NCI-H1105 treated with DMSO at 0.1 percent for 48 hours (cell line): ENCODE data around the gene RGS13.

Experiments used
- DNase-seq: peaks from one replicate; lab custom pipeline; 2025; lab: John Stamatoyannopoulos, UW

Gene RGS13

DNA sequence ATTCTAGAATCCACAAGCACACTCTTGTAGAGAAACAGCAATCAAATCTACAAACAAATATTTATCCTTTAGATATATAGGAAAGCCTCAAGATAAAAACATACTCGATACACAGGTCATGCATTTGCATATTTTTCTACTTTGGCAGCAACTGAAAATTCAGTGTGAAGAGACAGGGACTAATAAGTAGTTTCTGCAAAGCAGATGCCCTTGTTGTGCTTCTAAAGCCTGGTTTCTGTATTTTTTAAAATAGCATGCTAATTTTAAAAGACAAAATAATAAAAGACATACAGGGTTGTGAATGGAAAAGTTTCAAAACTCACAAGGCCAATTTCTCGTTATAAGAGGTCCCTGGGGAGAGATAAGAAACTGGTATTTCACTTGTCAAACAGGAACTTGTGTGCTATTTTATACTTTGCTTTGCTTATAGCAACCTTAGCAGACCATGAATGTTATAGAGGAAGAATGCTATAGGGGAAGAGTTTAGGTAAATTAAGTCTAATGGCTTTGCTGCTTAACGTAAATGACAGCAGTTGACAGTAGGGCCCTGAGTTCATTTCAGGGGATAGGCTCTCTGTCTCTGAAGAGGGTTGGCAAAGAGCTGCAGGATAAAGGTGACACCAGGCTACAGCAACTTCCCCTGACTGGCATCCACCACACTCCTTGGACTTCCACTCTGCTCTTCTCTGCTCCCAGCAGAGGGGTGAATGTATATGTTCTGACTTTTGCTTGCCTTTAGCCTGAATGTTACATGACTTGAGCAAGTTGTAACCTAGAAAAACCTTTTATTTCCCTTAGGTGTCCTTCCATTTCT is 9.4 kb upstream of the RGS13 start:
- no peak for DNase-seq

DNA sequence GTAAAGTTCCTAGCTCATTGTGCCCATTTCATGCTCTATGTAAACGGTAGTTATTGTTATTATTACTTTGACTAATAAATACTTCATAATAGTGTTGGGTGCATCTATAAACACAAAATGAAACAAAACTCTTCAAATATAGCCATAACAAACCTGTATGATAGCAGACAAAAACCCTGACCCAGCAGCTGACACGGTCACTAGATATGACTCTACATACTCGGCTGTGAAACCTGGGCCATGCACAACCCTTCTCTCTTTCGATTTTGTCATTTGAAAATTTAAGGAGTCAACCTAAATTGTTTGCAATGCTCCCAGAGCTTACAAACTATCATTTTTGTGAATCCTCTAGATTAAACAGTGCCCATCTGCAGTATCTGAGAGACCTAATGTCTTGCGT is 8.0 kb upstream of the RGS13 start:
- DNase-seq: no peak

DNA sequence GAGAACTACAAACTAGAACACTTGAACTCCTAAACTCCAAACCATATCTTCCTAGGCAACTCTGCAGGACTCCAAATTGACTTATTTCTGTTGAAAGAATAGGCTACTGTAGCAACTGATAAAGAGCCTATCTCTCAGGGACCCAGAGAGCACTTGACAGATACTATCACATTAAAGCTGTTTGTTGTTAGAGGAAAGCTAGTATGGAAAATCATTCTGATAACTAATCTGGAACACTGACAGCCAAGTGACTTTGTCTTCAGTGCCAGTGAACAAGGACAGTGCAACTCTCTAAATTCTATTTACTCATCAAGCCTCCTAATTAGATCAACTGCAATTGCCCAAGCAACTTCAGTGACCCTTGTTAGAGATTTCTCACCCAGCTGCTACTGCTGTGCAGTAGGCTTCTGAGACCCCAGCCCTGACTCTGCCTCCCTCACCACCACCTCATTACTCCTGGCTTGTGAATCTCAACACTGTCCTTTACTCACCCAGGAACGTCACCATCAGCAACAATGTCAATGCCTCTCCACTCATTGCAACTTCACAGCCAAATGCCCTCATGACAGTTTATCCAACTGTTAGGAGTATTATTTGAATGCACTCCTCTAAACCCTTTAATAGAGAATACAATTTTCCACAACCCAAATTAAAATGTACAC is 7.4 kb upstream of the RGS13 start:
- DNase-seq: no peak

DNA sequence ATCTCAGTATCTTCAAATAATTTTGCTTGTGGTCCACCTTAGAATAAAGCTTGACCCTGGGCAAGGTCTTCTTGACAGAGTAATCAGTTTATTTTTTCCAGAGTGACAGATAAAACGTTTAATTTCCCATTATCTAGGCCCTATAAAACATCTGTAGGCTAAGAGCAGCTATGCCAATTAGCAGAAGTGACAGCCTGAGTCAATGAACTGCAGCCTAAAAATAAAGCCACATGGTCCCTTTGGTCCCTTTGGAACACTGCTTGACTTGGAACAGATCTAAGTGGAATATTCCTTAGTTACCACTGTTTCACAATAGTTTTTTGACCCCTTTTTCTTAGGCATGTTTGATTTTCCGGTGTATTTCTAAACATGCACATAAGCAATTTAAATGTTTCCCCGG is 6.3 kb upstream of the RGS13 start:
- DNase-seq: no peak

DNA sequence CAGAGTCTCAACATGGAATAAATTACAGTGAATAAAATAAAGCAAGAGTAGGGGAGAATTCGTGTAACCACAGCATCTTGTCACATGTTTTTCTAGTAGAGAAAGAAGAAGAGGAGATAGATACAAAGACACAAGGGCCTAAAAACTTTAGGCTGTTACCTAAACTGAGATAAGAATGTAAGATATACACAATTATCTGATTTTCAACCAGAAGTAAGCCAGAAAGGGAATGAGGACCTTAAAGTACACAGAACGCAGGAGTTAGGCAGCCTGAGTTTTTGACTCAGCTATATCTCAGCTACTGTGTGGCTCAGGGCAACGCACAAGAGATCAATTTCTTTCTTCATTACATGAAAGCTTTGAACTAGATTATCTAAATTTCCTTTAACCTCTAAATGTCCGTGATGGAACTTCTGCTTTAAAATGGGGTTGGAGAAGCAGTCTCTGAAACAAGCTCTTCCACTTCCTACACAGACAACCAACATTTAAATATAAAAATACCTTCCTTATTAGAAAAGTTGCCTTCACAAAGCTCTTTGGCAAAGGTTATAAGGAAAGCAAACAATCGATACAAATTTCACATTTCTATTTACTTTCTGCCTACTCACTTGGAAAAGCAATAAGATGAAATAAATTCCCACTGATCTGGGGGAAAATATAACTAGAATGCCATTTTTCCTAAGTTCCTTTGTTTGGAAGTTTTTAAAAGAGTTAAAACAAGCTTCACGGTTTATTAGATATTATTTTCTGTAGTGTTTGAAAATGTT is 5.2 kb upstream of the RGS13 start:
- DNase-seq: no peak

DNA sequence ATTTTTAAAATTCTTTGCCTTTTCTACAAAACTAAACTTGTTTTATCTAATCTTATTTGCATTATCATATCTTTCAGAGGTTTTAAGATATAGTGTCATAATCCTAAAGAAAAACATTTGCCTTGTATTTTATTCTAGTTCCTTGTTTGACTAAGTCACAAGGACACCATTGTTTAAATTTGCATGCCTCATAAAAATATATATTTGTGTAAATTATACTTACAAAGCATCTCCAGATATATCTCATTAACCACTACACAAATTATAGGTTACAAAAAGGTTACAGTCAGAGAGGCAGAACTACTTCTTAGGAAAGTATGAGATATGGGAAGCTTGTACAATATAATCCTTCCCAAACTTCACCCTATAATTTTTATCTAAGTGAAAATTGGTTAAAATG is 4.2 kb upstream of the RGS13 start:
- no peak for DNase-seq

DNA sequence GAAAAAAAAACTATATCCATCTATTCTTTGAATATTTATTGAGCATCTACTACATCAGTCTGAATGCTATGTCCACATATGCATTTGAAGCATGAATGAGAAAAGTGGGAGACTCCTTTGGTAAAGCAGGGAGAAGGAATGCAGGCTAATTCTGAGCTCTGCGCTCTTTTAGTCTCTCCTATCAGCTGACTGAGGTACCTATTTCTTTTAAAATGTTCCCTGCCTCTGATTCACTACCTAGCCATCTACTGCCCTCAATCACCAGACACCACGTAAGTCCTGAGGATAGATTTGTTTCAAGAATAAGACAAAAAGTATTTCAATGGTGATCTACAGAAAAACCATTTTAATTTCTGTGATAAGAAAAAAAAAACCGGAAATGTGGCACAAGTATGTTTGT is 3.8 kb upstream of the RGS13 start:
- no peak for DNase-seq

DNA sequence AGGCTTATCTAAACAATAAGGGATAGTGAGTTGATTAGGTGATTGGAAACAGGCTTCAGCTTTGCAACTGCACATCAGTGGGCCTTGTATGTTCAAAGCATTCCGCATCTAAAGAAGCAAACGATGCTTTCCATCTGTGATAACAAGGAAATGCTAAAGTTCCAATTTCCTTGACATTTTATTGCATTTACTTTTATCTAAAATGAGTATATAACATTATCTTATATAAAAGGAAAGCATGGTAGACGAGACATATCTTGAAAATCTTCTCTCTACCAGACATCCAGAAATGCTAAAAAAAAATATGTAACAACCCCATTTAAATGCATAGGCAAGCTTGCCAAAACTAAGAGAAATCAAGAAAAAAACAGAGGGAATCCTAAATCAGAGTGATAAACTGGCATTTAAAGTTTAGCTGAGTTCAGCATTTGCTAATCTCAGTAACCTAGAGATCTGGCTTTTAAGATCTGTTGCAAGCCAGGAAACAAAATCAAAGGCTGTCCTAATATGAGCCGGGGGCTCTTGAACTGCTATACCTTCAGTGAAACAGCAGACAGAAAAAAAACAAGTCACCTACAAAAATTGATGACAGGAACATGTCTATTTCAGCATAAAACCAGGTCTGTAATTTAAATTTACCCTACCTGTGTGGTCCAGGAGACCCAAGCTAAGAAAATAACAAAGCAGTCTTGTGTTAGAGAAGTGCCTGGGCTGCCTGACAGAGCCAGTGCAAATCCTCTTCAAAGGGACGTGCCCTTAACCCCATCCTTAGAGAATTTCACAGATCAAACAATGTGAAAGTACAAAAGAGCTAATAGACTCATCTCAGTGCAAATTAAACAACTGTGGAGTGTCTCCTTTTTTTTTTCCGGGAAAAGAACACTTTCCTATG is 3.1 kb upstream of the RGS13 start:
- no peak for DNase-seq

DNA sequence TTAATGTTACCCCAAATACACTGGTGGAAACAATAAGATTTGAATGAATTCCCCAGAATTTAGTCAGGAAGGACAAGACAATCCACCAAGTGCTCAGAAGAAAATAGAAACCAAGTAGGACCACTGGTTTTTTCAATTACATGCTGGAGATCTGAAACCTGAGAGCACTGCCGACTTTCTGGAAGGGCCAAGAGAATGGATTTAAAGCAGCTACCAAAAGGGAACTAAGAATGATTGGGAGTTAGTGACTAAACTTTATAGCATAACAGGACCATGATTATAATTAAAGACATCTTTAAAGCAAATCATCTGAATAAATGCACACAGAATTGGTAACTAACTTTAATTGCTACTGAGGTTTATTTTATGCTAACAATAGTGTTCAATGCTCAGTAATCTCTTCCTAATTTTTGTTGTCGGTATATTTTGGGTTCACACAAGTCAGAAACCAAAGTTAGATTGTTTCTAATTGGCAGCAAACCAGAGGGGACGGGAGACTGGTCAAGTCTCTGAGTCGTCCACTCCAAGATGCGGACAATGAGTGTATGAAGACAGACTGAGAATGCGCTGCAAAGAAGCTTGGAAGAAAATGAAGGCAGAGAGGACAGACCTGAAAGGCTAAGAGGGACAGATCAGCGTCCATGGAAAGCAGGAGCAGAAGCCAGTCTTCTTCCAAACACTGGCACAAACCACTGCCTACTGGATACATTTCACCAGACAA is 2.3 kb upstream of the RGS13 start:
- DNase-seq: no peak

DNA sequence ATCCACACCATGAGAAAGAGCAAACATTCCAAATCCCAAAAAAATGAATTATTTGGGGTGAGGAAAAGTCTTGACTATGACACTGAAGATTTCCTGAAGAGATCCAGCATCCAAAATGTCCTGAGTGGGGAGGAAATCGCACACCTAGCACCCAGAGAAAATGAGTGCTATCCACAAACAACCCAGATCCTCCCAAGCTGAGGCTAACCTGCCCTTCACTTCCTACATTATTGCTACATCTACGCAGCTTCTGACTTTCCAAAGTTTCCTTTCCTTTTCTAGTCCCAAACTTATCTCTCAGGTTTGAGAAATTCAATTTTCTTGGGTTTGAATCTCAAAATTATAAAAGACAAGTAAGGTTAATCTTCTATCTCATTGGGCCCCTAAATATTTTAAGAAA is 906 bp upstream of the RGS13 start:
- DNase-seq: no peak

DNA sequence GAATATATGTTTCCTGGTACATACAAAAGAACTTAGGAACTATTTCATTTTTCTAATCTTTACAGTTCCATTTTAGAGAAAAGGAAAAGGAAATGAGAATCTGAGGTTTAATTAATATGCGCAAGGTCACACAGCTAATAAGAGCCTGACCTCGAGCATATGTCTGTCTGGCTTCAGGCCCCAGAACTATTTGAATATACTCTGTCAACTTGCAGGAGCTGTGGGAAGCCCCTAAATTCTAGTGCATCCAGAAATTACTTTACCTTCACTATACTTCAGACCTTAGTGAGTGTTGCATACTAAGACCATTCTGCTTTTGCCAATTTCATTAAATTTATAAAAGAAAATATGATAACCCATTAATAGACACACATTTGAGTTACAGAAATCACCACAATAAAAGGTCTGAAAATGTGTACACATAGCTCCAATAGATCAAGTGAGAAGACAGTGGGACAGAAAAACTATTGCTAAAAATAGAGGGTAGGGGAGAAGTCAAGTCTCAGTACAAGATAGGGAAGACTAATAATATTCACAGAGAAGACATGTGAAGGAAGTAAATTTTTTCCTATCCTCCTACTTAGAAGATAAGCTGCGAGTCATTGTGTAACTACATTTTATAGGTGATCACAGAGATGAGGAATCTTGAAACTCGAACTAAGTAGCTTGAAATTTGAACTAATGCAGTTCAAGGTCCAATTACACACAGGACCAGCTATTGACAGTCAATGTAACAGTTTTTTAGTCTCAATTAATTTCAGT is 3.8 kb downstream of the RGS13 start:
- no peak for DNase-seq

DNA sequence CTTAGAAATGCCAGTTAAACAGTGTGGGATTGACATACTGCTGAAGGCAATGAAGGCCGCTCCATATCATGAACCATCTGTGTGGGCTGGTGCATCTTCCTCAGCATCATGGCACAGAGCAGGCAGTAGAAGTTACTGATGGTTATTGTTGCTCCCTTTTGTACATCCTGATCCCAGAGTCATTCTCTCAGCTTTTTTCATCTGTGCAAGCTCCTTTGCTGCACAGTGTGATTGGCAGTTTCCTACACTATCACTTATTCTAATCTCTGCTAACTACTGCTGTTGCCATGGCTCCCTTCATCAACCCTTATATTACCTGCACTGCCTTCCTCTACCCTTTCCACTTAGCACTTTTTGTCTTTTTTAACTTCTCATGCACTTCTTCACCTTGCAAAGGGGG is 16.2 kb downstream of the RGS13 start:
- DNase-seq: no peak

DNA sequence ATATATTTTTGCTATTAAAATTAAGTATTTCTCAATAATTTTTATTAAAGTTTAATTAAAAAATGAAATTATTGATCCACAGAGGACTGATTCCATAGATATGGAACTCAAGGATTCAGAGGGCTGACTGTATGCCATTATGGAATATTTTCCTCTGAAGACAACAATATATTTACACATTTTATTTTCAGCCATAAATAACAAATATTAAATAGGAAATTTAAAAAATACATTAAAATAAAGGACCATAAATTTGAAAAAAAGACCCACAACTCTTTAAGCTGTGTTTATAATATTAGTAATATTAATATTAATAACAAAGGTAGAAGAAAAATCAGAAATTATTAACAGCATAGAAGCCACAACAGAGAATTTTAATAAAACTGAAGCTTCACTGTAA is 18.2 kb downstream of the RGS13 start:
- no peak for DNase-seq

DNA sequence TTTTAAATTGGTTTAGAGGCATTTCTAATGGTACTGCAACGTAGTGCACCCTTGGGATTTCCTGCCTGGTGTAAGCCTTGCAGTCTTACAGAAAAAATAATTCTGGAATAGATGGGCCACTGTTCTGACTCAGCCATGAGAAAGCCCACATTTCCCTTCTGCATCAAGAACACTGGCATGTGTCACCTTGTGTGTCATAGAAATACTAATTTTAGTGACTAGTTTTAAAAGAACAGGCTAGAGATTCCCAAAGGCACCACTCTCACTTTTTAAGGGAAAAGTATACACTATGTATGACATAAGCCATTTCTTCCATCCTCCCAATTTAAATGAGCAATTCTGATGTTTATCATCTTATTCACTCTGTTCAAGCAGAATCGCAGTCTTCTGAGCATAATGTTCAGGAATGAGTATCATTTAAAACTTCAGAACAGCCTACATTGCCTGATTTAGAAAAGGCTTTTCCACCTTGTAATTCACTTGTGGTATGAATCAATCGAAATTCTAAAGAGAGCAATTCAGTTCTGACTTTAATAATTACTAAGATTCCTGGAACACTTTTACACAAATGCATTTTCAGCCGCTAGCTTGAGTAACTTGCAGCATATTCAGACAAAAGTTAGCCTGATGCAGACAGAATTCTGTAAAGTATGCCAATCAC is 18.8 kb downstream of the RGS13 start:
- no peak for DNase-seq

DNA sequence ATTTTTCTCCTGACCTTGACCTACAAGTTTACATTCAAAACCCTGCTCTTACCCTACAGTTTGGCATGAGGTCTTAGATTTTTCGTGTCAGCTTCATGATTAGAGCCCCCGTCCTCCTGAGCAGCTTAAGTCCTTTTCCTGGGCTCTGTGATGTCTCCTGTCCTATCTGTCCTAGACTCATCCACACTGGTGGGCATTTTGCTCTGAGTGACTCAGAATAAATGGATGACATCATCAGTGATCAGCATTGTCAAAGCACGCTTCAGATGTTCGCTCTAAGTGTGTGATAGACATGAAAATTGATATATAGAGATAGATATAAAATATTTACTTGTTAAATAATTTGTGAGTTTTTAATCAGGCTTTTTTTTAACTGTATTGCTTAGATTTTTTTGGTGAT is 21.8 kb downstream of the RGS13 start:
- no peak for DNase-seq

DNA sequence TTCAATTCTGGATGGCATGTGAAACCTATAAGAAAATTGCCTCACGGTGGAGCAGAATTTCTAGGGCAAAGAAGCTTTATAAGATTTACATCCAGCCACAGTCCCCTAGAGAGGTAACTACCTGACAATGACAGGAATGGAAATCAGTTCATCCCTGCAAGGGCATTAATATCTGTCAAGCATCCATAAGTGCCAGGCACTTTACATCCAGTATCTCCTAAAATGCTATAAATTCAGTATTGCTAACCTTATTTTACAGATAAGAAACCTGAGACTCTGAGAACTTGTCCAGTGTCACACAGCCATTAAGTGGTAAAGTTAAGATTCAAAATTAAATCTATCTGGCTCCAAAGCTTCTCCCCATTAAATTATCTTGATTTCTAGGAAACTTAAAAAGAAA is 22.3 kb downstream of the RGS13 start:
- DNase-seq: no peak

DNA sequence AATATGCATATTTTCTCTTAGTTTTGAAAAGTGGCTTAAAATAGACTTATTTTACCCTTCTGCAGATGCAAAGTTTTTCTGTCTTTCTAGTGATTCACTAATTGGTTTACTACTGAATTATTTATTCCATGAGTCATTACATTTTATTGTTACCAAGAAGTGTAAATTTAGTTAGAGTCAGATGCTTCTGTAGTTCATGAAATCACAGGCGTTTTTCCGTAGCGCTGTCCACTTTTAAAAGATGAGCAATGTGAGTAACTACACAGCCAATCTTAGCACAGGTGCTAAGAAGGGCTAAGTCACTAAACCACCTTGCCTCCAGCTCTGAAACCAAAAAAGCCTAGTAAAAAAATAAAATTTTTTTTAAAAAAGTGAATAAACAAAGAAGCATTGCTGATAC is 24.7 kb downstream of the RGS13 start:
- DNase-seq: no peak

DNA sequence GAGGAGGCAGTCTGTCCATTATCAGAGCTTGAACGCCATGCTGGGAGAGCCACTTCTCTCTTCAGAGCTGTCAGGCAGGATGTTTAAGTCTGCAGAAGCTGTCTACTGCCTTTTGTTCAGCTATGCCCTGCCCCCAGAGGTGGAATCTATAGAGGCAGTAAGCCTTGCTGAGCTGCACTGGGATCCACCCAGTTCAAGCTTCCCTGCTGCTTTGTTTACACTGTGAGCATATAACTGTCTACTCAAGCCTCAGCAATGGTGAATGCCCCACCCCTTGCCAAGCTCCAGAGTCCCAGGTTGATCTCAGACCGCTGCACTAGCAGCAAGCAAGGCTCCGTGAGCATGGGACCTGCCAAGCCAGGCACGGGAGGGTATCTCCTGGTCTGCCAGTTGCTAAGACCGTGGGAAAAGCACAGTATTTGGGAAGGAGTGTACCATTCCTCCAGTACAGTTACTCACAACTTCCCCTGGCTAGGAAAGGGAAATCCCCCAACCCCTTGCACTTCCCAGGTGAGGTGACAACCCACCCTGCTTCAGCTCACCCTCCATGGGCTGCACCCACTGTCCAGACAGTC is 32.5 kb downstream of the RGS13 start:
- DNase-seq: no peak

DNA sequence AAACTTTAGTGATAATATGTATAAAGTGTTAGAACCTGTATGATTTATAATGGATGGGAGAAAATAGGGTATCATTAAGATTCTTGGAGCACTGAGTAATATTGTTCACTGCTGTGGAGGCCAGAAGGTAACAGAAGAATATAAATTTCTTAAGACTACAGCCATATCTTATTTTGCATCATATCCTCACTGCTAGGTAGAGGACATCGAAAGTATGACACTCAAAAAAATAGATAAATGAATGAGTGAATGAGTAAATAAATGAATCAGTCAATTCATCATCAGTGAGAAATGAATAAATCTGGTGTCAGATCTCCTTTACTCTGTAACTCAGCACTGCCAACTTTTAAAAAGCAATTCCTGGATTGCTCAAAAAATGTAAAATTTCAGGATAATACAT is 33.2 kb downstream of the RGS13 start:
- DNase-seq: no peak

DNA sequence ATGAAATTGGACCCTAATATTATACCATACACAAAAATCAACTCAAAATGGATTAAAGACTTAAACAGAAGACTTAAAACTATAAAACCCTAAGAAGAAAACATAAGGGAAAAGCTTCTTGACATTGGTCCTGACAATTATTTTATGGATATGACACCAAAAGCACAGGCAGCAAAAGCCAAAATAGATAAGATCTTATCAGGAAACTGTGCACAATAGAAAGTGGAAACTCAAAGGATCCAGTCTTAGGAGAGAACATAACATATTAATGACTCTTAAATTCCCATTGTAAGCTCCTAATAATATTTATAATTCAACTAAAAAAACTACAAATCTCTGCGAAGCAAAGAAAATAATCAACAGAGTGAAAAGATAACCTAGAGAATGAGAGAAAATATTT is 39.8 kb downstream of the RGS13 start:
- no peak for DNase-seq
